ENCODE data around the gene BTBD18. TPM values are rescaled to one million over a fixed set of nuclear protein-coding genes. Genes with fewer than 3 reads are reported as not detected.

BTBD18 gene
- total and polyA plus RNA-seq, 2 of the 13 experiments (the other 11 are each of a cell fraction or from before 2014, with no cell fraction given): not detected

DNA sequence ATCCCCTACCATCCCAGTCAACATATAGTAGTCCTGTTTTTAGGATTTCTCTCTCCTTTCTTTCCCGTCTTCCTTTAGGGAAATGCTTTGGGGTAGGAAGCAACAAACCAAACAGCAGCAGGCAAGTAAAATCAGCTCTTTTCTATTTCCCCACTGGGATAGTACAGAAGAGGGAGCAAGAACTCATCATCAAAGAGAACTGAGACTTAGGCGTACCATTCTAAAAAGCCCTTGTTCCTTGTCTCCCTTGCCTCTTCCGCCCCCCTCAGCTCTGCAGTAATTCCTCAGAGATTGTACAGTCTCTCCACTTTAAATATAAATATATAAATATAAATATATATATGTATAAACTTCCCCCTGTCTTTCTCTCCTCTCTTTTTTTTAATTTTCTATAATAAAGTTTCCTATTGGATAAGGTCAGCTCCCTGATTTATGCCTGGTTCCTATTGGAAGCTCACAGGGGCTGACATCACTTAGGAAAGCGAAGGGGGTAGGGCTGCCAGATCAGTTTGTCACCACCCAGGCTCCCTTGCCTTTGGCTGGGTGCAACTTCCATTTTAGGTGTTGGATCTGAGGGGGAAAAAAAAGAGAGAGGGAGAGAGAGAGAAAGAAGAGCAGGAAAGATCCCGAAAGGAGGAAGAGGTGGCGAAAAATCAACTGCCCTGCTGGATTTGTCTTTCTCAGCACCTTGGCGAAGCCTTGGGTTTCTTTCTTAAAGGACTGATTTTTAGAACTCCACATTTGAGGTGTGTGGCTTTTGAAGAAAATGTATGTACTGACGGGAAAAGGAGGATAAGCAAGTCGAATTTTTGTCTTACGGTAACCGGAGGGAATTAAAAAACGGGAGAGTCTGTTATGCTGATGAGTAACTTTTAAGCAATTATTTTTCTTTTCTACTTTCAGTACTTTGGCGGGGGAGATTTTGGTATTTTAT, 9.9 kb upstream of the BTBD18 start, which contains the start of gene CTNND1 (continued):
- TF ChIP-seq PRDM10 (CRISPR knock-in tag; IDR thresholded peaks at IDR 0.05; ENCODE audit: low read depth) (peak; percentile 76), ZBTB7B (CRISPR knock-in tag; IDR thresholded peaks at IDR 0.05) (peak; percentile 55; the same call in 1 of the 2 replicates), ZNF350 (CRISPR knock-in tag; IDR thresholded peaks at IDR 0.05; ENCODE audit: borderline replicate concordance, low read depth) (0 out of 2 replicates have a peak, but pooled peaks have one; percentile 24), ELF3 (CRISPR knock-in tag; IDR thresholded peaks at IDR 0.05) (peak; percentile 68; the same call in 1 of the 2 replicates), TFAP4 (IDR thresholded peaks at IDR 0.05; ENCODE audit: borderline replicate concordance, low read depth) (peak; percentile 35; the same call in 1 of the 2 replicates), TSC22D2 (CRISPR knock-in tag; IDR thresholded peaks at IDR 0.05; ENCODE audit: borderline replicate concordance) (peak; percentile 45; the same call in 1 of the 2 replicates), RAD21 (CRISPR knock-in tag; IDR thresholded peaks at IDR 0.05) (no peak), ERF (CRISPR knock-in tag; IDR thresholded peaks at IDR 0.05) (peak; percentile 71), ZNF775 (CRISPR knock-in tag; IDR thresholded peaks at IDR 0.05; ENCODE audit: borderline replicate concordance) (0 out of 2 replicates have a peak, but pooled peaks have one; percentile 38), GTF2F1 (IDR thresholded peaks at IDR 0.05; ENCODE audit: low read length) (peak; percentile 61; the same call in 1 of the 2 replicates), ZNF143 (CRISPR knock-in tag; IDR thresholded peaks at IDR 0.05) (peak; percentile 37; the same call in 1 of the 2 replicates), THAP11 (CRISPR knock-in tag; IDR thresholded peaks at IDR 0.05) (peak; percentile 73), ETV5 (CRISPR knock-in tag; IDR thresholded peaks at IDR 0.05; ENCODE audit: borderline replicate concordance) (peak; percentile 7; the same call in 1 of the 2 replicates), SAP130 (CRISPR knock-in tag; IDR thresholded peaks at IDR 0.05; ENCODE audit: low read depth) (peak; percentile 93), HOMEZ (CRISPR knock-in tag; IDR thresholded peaks at IDR 0.05; ENCODE audit: low read depth) (0 out of 2 replicates have a peak, but pooled peaks have one; percentile 49), SIN3A (IDR thresholded peaks at IDR 0.05; ENCODE audit: borderline replicate concordance, low read depth, low read length) (peak; percentile 48; the same call in 1 of the 2 replicates), FOXP1 (IDR thresholded peaks at IDR 0.05) (no peak), FOXP1 (CRISPR knock-in tag; IDR thresholded peaks at IDR 0.05) (0 out of 2 replicates have a peak, but pooled peaks have one; percentile 13)
- TF ChIP-seq, protein P1, sequence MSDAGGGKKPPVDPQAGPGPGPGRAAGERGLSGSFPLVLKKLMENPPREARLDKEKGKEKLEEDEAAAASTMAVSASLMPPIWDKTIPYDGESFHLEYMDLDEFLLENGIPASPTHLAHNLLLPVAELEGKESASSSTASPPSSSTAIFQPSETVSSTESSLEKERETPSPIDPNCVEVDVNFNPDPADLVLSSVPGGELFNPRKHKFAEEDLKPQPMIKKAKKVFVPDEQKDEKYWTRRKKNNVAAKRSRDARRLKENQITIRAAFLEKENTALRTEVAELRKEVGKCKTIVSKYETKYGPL (CRISPR knock-in tag; IDR thresholded peaks at IDR 0.05): no peak
- TF ChIP-seq, protein P2, sequence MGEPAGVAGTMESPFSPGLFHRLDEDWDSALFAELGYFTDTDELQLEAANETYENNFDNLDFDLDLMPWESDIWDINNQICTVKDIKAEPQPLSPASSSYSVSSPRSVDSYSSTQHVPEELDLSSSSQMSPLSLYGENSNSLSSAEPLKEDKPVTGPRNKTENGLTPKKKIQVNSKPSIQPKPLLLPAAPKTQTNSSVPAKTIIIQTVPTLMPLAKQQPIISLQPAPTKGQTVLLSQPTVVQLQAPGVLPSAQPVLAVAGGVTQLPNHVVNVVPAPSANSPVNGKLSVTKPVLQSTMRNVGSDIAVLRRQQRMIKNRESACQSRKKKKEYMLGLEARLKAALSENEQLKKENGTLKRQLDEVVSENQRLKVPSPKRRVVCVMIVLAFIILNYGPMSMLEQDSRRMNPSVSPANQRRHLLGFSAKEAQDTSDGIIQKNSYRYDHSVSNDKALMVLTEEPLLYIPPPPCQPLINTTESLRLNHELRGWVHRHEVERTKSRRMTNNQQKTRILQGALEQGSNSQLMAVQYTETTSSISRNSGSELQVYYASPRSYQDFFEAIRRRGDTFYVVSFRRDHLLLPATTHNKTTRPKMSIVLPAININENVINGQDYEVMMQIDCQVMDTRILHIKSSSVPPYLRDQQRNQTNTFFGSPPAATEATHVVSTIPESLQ (CRISPR knock-in tag; conservative IDR thresholded peaks at IDR 0.05): peak; percentile 68; the same call in 1 of the 2 replicates

All from HepG2 (cell line).